NCI-H146 treated with DMSO at 0.1 percent for 48 hours (cell line): ENCODE results near the gene CRABP2.
A peak's percentile ranks its signal among the peaks of the same experiment; 100 is the strongest.

Source experiments
- DNase-seq: peaks from one replicate; lab custom pipeline; 2025; ENCODE audit not compliant: unreplicated experiment; lab: John Stamatoyannopoulos, UW

CRABP2 gene

GRCh38 chr1:156709757-156710489 is 4.5 kb upstream of the CRABP2 start:
- DNase-seq: no peak

GRCh38 chr1:156709031-156709430 is 3.6 kb upstream of the CRABP2 start:
- no peak for DNase-seq

- no peak for DNase-seq
These were observed 2.9 kb upstream of the CRABP2 start for GRCh38 chr1:156708218-156708661.

GRCh38 chr1:156707417-156708217 is 2.2 kb upstream of the CRABP2 start:
- no peak for DNase-seq

- DNase-seq: no peak
These were observed 1.5 kb upstream of the CRABP2 start for GRCh38 chr1:156706657-156707416.

- peak; percentile 54 for DNase-seq
These were observed 704 bp upstream of the CRABP2 start for GRCh38 chr1:156705918-156706656.

- DNase-seq: no peak
These were observed 458 bp downstream of the CRABP2 start for GRCh38 chr1:156704930-156705320.

GRCh38 chr1:156704166-156704711 is 1.1 kb downstream of the CRABP2 start:
- DNase-seq: no peak

- peak; percentile 22 for DNase-seq
These were observed 1.6 kb downstream of the CRABP2 start for GRCh38 chr1:156703741-156704140.

GRCh38 chr1:156703336-156703735 is 2.0 kb downstream of the CRABP2 start:
- no peak for DNase-seq

GRCh38 chr1:156700736-156701531 is 4.4 kb downstream of the CRABP2 start:
- no peak for DNase-seq

GRCh38 chr1:156698995-156699394 is 6.4 kb downstream of the CRABP2 start:
- no peak for DNase-seq

- no peak for DNase-seq
These were observed 7.9 kb downstream of the CRABP2 start for GRCh38 chr1:156697481-156697880.

- no peak for DNase-seq
These were observed 8.6 kb downstream of the CRABP2 start for GRCh38 chr1:156696755-156697154.

- DNase-seq: no peak
These were observed 10.8 kb downstream of the CRABP2 start for GRCh38 chr1:156694690-156694962.

GRCh38 chr1:156693848-156694689 is 11.3 kb downstream of the CRABP2 start:
- no peak for DNase-seq

- no peak for DNase-seq
These were observed 12.2 kb downstream of the CRABP2 start for GRCh38 chr1:156692925-156693847.

- no peak for DNase-seq
These were observed 12.9 kb downstream of the CRABP2 start for GRCh38 chr1:156692441-156692924.
